HG03139 (cell line): ENCODE results near the gene STRADB.
"Not testable (repeated sequence)": the region's sequence is repeated elsewhere in the genome, so short reads cannot be mapped to it uniquely, and the experiment has no call there.

ENCODE experiments used
- ATAC-seq: cut with Tn5 transposase; IDR thresholded peaks from one replicate; pipeline ENCODE4 v1.9.1; 2021; ENCODE audit not compliant: unreplicated experiment

STRADB gene

DNA sequence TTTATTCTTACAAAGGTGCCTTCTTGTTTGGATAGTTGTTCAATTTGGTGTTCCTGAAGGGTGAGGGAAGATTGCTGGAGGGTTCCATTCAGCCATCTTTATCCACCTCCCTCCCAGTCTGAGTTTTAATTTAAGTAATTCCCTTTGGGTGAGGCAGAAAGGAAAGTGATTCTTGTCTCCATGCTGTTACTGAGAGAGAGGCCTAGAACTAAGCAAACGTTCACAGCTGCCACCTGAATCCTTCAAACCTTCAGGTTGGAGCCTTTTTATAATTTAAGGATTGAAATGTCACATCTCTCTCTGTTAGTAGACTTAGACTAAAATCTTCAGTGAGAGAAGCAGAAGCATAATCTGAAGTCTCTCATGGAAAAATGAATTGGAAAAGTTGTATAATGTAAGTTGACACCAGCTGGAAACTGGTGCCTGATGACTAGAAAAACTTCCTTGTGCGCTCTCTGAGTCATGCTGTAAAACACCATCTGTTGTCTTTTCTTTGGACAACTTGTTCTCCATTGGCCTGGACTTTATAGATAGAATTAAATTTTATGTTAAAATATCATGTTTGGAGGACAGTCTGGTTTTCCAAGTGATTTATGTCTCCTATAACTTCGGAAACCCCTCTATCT lies 14.6 kb downstream of the STRADB start:
- ATAC-seq, result no peak

DNA sequence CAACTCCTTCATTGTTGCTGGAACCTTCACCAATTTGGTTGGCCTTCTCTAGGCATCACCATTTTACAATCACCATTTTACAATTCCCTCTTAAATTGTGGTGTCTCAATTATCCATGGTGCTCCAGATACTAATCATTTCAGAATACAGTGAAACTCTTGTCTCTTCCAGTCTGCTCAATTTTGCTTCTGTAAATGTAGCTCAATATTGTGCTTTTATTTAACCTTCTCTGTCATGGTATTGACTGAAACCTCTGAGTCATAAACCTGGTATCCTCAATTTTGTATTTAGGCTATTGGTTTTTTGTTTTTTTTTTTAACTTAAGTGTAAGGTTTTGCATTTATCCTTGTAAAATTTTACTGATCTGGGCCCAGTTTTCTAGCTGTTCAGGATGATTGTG lies 16.1 kb downstream of the STRADB start:
- ATAC-seq, result no peak

DNA sequence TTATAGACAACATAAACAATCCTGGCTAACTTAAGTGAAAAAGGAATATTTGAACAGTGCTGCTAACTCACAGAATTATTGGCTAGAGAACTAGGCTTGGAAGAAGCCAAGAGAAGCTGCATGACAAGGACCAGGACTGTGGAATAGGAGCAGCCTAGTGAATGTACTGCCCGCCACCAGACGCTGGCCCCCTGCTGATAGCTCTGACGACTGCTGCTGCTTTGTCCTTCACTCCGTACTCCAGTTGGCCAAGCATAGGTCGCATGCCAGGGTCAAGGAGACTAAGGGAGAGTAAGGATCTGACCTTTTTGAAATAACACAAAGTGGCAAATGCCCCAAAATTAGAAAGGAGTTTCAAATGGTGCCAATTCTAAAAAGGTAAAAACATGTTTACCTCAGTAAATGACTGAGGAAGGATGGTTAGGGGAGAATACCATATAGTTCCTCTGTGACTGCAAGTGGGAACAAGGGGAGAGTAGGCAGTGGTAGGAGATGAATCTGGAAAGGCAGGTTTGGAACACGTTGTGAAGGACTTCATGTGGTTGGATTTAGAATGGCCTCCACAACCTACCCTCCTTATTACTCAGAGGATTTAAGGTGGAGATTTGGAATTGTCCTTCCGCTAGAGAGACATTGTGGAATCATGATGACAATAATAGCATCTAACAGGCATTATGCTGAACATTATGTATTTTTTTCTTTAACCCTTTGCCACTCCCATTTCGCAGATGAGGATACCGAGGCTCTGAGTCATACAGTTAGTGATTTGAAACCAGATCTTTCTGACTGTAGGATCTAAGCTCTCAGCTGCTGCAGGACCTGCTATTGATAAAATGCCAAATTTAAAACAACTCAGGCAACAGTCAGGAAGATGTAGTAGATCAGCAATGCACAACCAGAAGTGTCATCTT lies 19.5 kb downstream of the STRADB start:
- ATAC-seq, result no peak

DNA sequence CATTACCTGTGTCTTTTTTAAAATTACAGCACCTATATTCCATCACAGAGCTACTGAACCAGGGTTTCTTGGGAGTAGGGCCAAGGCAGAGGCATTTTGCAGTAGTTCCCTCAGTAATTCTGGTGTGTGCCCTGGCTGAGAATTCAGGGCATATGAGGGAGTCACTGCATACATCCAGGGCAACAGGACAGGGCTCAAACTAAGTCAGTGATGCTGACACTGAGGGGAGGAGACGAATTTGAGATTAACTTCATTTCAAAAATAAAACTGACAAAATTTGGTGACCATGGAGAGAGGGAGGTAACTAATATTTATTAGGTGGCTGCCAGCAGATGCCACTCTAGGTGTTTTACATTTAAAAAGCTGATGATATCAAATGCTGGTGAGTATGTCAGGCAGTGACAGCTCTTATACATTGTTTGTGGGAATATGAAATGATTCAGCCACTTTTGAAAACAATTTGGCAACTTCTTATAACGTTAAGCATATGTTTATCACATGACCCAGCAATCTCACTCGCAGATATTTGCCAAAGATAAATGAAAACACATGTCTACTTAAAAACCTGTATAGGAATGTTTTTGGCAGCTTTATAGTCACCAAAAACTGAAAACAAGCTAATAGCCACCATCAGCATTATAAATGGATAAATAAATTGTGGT lies 20.3 kb downstream of the STRADB start:
- no peak for ATAC-seq

DNA sequence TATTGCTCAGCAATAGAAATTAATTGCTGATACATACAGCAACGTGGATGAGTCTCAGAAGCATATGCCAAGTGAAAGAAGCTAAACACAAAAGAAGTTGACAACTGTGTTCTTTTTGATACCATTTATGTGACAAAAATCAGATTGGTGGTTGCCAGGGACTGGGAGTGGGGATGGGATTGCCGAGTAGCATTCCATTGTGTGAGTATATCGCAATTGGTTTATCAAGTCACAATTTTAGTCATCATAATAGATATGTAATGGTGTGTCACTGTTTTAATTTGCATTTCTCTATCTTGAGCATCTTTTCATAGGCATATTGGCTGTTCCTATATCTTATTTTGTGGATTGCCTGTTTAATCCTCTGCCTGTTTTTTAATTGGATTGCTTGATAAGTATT lies 20.9 kb downstream of the STRADB start:
- no peak for ATAC-seq

DNA sequence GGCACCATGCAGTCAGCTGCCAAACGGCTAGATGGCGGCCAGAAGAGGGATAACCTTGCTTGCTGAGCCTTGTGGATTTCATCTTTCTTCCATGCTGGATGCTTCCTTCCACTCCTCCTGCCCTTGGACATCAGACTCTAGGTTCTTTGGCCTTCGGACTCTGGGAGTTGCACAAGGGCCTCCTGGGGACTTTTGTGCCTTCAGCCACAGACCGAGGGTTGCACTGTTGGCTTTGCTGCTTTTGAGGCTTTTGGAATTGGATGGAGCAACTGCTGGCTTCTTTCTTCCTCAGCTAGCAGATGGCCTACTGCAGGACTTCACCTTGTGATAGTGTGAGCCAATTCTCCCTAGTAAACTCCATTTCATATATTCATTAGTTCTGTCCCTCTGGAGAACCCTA lies 31.0 kb downstream of the STRADB start:
- no peak for ATAC-seq

DNA sequence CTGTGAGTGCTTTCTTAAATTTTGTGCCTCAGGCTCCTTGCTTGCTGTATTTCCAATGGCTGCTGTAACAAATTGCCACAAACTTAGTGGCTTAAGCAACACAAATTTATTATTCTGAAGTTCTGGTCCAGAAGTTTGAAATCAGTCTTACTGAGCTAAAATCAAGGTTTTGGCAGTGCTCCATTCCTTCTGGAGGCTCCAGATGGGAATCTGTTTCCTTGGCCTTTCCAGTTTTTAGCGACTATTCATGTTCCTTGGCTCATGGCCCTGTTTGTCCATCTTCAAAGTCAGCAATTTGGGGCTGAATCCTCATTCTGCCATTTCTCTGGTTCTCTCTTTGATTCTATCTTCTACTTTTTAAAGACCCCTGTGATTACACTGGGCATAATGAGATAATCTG lies 31.8 kb downstream of the STRADB start:
- ATAC-seq, result no peak

DNA sequence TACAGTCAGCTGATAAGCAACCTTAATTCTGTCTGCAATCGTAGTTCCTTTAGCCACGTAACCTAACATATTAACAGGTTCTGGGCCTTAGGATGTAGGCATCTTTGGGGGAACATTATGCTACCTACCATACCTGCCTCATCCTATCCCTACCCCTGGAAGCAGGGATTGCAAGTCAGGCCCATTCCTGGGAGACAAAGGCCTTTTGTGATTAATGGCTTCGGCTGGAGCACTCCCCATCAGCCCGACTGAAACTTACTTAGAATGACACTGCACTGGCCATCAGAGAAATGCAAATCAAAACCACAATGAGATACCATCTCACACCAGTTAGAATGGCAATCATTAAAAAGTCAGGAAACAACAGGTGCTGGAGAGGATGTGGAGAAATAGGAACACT lies 32.2 kb downstream of the STRADB start:
- not testable (repeated sequence) for ATAC-seq

DNA sequence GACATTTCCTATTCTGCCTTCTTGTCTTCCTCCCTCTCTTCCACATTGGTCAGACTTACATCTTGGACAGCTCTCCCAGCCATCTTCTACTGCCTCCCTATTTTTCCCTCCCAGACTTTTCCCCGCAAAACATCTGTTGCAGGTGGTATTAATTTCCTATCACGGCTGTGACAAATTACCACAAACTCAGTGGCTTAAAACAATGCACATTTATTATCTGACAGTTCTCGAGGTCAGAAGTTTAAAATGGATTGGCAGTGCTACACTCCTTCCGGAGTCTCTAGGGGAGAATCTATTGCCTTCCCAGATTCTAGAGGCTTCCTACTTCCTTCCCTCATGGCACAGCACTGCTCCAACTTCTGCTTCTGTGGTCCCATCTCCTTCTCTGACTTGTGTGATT lies 33.3 kb downstream of the STRADB start:
- ATAC-seq, result no peak

DNA sequence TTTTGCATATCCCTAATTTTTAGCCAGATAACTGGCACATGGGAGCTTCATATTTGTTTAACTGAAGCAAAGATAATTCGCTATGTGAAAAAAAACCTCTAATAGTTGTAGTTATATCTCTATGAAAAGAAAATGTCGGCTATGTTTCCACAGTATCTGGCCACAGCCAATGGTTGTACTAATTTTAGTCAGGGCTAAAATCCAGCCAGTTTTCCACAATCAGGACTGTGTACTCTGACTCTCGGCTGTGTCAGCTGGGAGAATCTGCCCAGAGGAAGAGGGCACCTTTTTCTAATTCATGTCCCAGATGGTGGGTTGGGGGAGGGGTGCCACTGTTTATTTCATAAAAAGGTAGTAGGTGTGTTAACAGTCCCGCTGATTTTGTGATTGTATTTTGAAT lies 38.8 kb downstream of the STRADB start:
- no peak for ATAC-seq

DNA sequence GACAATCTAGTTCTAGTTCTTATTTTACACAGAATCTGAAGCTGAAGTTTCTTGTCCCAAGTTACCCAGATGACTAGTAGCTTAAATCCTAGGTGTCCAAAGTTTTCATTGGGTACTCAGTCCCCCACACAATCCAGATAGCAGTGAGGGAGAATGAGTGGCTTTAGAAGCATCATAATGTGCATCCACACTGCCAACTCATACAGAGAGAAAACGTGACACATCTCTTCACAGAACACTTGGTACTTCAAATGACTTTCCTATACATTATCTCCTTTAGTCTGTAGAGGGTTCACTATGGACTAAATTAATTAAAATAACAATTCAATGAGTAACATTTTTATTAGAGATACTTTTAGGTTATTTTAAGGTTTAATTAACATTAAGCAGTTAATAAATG lies 45.2 kb downstream of the STRADB start:
- ATAC-seq, result no peak

DNA sequence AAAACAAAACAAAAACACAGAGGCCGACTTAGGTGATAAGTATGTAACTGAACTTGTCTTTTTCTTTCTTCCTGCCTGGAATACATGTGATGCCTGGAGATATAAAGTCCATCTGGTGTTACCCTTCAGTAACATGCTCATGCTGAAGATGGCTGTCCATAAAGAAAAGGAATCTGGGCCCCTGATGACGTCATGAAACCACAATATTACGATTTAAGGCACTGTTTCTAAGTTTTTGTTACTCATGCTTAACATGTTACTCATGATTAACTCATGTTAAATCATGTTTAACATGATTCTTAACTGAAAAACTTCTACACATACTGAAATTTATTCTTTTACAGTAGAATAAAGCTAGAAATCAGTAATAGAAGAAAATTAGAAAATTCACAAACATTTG lies 49.0 kb downstream of the STRADB start:
- ATAC-seq, result no peak

DNA sequence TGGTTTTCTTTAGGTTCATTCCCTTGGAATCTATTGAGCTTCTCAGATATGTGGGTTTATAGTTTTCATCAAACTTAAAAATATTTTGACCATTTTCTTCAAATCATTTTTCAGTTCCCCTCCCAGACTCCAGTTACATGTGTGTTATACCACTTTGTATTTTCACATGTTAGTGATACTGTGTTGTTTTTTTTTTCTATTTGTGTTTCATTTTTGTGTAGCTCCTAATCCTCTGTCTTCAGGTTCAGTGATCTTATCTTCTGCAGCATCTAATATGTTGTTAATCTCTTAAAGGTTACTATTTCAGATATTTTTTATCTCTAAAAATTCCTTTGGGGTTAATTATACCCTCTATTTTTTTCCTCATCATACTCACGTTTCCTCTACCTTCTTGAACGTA lies 51.2 kb downstream of the STRADB start:
- no peak for ATAC-seq

DNA sequence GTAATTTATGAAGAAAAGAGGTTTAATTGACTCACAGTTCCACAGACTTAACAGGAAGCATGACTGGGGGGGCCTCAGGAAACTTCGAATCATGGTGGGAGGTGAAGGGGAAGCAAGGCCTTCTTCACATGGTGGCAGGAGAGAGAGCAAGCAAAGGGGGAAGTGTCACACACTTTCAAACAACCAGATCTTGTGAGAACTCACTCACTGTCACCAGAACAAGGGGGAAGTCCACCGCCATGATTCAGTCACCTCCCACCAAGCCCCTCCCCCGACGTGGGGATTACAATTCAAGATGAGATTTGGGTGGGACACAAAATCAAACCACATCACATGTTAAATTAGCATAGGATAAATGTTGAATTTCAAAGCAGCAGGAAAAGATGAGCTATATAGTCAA lies 56.2 kb downstream of the STRADB start:
- ATAC-seq, result no peak

DNA sequence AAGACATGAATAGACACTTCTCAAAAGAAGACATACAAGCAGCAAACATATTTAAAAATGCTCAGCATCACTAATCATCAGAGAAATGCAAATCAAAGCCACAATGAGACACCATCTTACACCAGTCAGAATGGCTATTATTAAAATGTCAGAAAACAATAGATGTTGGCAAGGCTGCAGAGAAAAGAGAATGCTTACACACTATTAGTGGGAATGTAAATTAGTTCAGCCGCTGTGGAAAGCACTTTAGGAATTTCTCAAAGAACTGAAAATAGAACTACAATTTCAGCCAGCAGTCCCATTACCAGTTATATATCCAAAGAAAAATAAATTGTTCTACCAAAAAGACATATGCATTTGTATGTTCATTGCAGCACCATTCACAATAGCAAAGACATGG lies 61.7 kb downstream of the STRADB start:
- ATAC-seq, result no peak

DNA sequence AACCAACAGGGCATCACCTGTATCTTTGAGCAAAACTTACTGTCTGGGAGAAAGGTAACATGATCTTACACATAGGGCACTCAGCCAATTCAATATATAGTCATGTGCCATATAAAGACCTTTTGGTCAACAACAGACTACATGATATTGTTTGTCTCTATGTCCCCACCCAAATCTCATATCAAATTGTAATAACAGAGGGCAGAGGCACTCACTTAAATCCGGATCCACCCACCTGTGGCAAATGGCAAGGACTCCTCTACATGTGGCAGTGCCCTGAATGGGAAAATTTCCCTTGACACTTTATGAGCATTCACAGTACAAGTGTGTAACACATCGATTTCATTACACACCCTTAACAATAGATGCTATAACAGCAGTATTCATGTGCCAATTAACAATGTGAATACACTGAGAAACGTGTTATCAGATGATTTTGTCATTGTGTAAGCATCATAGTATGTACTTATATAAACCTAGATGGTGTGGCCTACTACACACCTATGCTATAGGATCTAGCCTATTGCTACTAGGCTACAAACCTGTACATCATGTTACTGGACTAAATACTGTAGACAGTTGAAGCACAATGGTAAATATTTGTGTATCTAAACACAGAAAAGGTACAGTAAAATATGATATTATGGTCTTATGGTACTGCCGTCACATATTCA lies 64.2 kb downstream of the STRADB start:
- ATAC-seq, result no peak

DNA sequence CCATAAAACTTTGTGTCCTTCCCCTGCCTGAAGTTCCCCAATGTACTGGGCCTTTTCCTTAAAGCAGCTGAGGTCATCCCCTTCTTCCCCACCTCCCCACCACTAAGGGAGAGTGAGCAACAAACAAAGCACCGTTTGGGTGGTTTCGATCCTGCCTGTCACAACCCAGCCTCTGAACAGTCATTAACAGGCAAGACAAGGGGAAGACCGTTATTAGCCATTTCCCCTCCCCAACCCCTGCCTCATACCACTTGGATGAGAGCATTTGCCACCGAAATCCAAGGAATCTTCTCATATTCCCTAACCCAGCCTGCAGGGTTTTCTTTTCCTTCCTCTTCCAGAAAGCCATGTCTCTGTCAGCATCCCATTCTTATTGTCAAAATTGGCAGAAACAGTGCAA lies 65.6 kb downstream of the STRADB start:
- ATAC-seq, result no peak

DNA sequence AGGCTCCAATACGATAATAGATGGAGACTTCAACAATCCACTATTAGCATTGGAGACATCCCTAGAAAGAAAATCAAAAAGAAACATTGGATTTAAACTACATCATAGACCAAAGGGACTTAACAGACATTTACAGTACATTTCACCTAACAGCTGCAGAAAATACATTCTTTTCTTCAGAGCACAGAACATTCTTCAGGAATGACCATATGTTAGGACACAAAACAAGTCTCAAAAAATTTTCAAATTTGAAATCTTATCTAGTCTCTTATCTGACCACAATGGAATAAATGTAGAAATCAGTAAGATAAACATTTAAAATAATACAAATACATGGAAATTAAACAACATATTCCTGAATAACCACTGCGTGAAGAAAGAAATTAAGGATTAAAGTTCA lies 68.7 kb downstream of the STRADB start:
- no peak for ATAC-seq

DNA sequence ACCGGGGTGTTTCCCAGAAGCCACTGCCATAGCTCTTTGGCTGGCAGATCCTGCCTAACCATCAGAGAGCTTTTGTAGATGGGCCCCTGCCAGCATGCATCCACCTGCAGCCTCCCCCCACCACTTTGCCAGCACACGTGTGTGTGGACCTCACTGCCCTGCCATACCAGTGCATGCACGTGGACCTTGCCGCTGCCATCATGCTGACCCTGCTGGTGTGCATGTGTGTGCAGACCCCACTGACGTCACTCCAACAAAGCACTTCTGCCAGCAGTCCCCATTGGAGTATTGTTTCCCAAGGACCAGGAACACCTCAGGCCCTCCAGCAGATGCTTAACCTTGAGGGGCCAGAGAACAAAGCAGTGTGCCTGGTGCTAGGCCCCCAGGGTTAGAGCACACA lies 71.4 kb downstream of the STRADB start:
- ATAC-seq, result no peak

DNA sequence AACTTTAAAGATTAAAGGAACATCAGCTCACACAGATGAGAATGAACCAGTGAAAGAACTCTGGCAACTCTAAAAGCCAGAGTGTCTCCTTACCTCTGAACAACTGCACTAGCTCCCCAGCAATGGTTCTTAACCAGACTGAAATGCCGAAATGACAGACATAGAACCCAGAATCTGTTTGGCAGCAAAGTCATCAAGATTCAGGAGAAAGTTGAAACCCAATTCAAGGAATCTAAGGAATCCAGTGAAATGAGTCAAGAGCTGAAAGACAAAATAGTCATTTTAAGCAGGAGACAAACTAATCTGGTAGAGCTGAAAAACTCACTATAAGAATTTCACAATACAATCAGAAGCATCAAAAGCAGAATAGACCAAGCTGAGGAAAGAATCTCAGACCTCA lies 72.0 kb downstream of the STRADB start:
- ATAC-seq, result no peak
